HG02840 (cell line): Measurements from ENCODE around the gene SCG2.
A peak's percentile ranks its signal among the peaks of the same experiment; 100 is the strongest.

Experiments
- ATAC-seq: cut with Tn5 transposase; IDR thresholded peaks from one replicate; pipeline ENCODE4 v1.9.1; 2021; ENCODE audit warnings: mild to moderate bottlenecking, moderate library complexity, moderate number of reproducible peaks; ENCODE audit not compliant: unreplicated experiment, low FRiP score

The SCG2 gene, protein sequence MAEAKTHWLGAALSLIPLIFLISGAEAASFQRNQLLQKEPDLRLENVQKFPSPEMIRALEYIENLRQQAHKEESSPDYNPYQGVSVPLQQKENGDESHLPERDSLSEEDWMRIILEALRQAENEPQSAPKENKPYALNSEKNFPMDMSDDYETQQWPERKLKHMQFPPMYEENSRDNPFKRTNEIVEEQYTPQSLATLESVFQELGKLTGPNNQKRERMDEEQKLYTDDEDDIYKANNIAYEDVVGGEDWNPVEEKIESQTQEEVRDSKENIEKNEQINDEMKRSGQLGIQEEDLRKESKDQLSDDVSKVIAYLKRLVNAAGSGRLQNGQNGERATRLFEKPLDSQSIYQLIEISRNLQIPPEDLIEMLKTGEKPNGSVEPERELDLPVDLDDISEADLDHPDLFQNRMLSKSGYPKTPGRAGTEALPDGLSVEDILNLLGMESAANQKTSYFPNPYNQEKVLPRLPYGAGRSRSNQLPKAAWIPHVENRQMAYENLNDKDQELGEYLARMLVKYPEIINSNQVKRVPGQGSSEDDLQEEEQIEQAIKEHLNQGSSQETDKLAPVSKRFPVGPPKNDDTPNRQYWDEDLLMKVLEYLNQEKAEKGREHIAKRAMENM

DNA sequence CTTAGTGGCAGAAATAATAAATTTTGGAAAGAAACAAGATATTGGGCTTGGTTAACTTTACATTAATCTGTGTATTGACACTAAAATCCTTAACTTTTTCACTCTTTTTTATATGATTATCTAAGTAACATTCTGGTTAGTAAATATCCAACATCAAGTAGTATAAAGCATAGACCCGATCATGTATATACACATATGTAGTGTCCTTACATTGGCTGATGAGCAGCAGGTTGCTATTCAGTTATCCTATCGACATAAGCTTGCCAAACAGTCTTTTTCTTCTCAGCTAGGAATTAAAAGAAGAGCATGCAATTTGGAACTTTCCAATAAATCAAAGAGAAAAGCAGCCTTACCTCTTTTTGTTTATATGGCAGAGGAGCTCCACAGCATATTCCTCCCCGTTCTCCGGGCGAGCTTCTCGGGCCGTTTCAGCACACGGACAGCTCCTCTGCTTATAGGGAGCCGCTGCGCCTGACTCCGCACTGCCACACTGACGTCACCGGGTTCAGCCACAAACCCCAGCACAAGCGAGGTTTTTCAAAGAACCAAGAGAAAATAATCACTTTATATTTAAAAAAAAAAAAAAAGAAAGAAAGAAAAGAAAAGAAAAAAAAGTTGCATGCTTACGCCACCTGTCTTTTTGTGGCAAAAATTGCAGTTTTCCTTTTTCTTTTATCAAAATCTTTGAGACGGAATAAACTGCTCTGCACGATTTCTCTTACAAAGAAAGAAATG lies at the start of gene SCG2:
Gene SCG2 (minus strand): TSS at position 430 of the 735 bp plus-strand sequence. CDS start 3,079 bp downstream, outside the sequence.
- no peak for ATAC-seq

- ATAC-seq: no peak
Observed at GRCh38 chr2:223649554-223650533, 47.7 kb upstream of the SCG2 start.

- ATAC-seq: no peak
Observed at GRCh38 chr2:223648755-223649154, 46.6 kb upstream of the SCG2 start.

DNA sequence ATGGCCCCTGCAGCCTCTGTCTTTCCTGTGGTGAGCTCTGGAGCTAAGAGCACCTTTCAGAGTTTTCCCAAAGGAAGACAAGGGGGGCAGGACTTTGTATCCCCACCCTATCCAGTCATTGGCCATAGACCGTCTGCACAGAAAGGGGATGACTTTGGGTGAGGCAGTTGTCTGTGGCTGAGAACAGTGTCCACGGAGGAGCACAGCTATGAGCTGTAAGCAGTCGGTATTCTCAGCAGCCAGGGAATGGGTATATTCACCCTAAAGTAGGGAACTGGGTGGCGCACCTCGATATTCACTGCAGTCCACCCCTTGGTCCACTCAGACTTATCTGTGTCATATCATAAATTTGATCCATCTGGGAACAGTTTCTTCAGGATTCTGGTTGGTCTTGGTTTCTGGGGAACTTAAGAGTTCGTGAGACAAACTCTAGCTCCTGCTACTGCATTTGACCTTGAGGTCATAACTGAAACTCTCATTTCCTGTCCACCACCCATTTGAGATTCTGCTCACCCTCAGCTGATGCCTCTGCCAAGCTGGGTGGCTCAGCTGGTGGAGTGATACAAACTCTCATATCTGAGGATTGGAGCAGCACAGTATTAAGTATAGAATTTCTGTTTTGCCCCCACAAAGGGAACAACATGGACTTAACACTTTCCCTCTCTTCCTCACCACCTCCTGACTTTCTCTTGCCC lies 45.2 kb upstream of the SCG2 start:
- peak; percentile 54 for ATAC-seq

DNA sequence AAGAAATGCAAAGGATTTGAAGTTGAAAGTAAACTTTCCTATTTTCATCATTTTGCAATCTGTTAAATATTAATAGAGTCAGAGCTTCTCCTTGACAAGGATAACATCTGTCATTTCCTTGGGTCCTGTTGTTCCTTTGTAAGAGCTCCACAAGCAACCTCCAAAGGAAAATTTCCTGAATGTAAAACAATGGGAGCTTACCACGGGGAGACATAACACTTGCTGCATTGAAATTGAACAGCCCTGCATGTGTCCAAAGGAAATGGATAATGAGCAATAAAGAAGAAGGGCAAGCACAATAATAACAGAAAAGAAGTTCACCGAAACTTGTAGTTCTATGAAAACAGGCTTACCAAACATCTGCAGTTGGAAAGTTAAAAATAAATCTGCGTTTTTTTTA lies 42.0 kb upstream of the SCG2 start:
- ATAC-seq: no peak

- ATAC-seq: no peak
Observed at GRCh38 chr2:223643309-223643708, 41.1 kb upstream of the SCG2 start.

DNA sequence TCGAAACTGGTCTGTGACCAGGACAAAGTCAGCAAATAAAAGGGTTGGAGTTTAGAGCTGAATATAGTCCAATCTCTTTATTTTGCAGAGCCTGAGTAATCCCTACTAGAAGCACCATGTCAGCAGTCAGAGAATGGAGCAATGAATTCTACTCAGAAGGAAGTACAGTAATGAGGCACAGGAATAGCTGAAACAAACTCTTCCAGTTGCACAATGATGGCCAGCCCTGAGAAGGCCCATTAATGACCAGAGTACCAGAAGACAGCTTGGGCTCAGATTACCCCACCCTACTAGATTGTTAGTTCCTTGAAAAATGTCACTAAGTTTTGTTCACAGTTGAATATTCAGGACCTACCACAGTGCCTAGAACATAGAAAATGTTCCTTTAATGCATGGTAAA lies 40.3 kb upstream of the SCG2 start:
- no peak for ATAC-seq

- no peak for ATAC-seq
Observed at GRCh38 chr2:223641082-223641481, 38.9 kb upstream of the SCG2 start.

- no peak for ATAC-seq
Observed at GRCh38 chr2:223635080-223635479, 32.9 kb upstream of the SCG2 start.

GRCh38 chr2:223634238-223634637 lies 32.1 kb upstream of the SCG2 start:
- no peak for ATAC-seq

DNA sequence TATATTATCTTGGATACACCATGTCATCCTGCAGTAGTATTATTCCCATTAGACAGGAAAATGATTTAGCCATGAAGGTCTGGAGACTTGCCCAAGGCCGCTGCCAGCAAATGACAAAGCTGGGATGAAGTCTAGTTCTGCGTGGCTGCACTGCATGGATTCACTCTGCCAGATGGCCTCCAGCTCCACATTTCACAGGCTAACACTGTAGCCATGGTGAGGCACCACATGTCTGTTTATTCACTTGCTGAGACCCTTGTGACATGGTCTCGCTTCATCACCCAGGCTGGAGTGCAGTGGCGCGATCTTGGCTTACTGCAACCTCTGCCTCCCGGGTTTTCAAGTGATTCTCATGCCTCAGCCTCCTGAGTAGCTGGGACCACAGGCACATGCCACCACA lies 31.5 kb upstream of the SCG2 start:
- ATAC-seq: no peak

DNA sequence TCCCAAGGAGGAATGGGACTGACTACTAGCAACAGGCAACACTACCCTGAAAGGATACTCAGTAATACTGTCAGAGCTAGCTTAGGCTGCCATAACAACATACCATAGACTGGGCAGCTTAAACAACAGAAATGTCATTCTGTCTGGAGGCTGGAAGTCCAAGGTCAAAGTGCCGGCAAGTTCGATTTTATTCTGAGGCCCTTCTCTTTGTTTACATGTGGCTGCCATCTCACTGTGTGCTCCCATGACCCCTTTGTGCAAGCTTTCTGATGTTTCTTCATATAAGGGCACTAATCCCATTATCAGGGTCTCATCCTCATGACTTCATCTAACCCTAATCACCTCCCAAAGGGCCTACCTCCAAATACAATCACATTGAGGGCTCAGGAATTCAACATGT lies 30.7 kb upstream of the SCG2 start:
- ATAC-seq: no peak

GRCh38 chr2:223626716-223627115 lies 24.6 kb upstream of the SCG2 start:
- no peak for ATAC-seq

- no peak for ATAC-seq
Observed at GRCh38 chr2:223625652-223626051, 23.5 kb upstream of the SCG2 start.

DNA sequence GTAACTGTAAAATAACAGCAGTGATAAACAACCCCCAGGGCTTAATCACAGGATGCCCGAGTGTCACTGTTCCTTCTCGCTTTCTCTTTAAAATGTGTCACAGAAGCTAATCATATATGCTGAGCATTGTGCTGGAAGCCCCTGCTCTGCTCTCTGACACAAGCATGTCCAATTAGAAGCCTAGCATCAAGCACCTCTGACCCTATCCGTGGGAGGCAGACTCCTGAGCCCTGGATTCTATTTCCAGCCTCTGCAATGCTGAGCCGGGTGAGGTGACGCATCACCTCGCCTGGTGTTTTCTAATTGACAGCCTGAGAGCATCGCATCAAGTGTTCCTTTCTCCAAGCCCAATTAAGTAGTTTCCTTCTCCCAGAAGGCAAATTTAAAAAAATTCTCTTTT lies 19.7 kb upstream of the SCG2 start:
- no peak for ATAC-seq

DNA sequence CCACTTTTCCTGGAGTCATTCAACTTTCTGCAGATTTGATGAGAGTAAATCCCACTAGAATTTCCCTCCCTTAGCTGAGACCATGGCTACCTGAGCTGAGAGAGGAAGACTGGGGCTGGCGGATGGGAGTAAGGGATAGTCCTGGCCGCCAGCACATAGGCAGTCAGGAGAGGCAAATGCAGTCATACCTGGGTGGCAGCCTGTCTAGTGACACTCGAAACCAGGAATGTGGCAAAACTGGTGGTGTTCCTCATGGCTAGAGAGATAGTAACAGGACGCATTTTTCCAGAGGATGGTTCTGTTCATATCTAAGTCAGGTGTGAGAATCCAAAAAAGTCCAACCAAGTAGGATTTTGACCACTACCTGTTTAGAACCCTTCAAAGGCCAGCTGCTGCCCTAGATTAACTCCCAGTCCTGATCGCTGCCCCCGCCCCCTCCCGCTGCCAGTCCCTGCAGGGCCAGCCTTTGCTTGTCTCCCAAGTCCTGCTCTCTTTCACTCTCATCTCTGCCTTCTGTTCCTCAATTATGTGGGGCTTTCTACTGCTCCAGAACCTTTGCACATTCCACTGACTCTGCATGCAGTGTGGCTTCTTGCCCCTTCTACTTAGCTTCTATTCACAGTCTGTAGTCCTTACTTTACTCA lies 17.4 kb upstream of the SCG2 start:
- ATAC-seq: no peak

DNA sequence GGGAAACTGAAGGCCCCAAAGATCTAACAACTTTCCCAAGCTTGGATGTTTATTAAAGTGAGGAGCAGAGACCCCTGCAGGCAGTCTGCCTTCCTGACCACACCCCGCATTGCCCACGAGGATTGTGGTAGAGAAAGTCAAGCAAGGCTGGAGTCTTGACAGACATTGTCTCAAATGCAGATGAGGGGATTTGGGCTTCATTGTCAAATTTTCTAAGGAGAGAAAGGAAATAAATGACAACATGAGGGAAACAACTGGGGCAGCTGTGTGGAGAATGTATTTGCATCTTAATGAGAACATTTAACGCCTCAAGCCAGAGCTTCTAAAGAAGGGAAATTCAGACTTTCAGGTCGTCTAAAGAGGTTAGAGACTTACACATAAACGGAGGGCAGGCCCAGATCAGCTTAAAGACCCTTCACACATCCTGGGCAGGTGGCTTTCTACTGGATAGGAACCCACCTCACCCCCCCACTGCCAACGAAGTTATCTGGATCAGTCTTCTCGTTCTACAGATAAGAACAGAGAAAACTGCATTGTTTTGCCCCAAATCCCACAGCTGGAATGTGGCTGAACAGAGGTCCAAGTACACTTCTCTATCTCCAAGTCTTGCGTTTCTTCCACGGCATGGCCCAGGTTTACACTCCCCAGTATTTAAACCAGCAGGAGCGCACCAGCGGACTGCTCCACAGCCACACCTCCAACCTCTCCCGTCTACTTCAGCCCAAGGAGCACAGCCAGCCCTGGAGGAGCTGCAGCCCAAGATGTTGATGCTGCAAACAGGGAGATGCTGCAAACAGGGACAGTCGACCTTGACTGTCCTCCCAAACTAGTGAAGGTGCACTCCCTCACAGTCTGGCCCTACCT lies 16.2 kb upstream of the SCG2 start:
- no peak for ATAC-seq

GRCh38 chr2:223614534-223614933 lies 12.4 kb upstream of the SCG2 start:
- no peak for ATAC-seq
